CD4-positive, alpha-beta T cell (primary cell): ENCODE results near the gene KIAA1328. TPM values are rescaled to one million over a fixed set of nuclear protein-coding genes. Genes with fewer than 3 reads are reported as not detected.

Experiments
- ATAC-seq: fragments of 200-7000 bp; cut with Tn5 transposase; one replicate; pipeline ENCODE4 v1.10.0; 2022; ENCODE audit warnings: mild to moderate bottlenecking; ENCODE audit not compliant: poor library complexity
- CTCF ChIA-PET: fragments of 350-600 bp; sonication (Branson Sonifier 250); formaldehyde crosslinking; loops from one replicate; lab custom pipeline; 2021; ENCODE audit warnings: antibody characterized with exemption, inconsistent platforms; lab: Charles Lee
- POLR2A ChIA-PET: fragments of 350-600 bp; sonication (Branson Sonifier 250); formaldehyde crosslinking; loops from one replicate; lab custom pipeline; 2021; ENCODE audit warnings: antibody characterized with exemption, inconsistent platforms; lab: Charles Lee
- DNase-seq, 14 experiments: peaks; one replicate each; pipeline ENCODE4 v3.0.0-alpha.2; 2013 to 2020; ENCODE audit warnings: mixed read lengths in 2 of 14
- H3K27ac ChIP-seq, 2 donors: one replicate each; pipeline versions ENCODE4 v1.5.1 to v1.7.0; 2013; ENCODE audit warnings: low read length in 2 of 2, low read depth in 1 of 2, mild to moderate bottlenecking in 1 of 2
- H3K27me3 ChIP-seq, 2 experiments: 1 replicate in 1 of 2; 2 replicates in 1 of 2; pipeline versions ENCODE4 v1.6.1 to v1.7.0; 2013; ENCODE audit warnings: low read length in 2 of 2, control low read depth in 1 of 2, mild to moderate bottlenecking in 1 of 2, moderate library complexity in 1 of 2; ENCODE audit not compliant: insufficient read depth in 2 of 2, control insufficient read depth in 1 of 2
- H3K36me3 ChIP-seq: one replicate; pipeline ENCODE4 v1.6.1; 2013; ENCODE audit warnings: low read length, control low read depth; ENCODE audit not compliant: insufficient read depth
- H3K4me1 ChIP-seq: one replicate; pipeline ENCODE4 v1.6.1; 2013; ENCODE audit warnings: low read length, control low read depth; ENCODE audit not compliant: insufficient read depth
- H3K4me3 ChIP-seq: one replicate; pipeline ENCODE4 v1.5.1; 2013; ENCODE audit warnings: mild to moderate bottlenecking, low read length, moderate library complexity
- H3K9me3 ChIP-seq, 2 experiments: 1 replicate in 1 of 2; 2 replicates in 1 of 2; pipeline versions ENCODE4 v1.6.1 to v1.7.0; 2013; ENCODE audit warnings: low read length in 2 of 2, mild to moderate bottlenecking in 2 of 2, control low read depth in 1 of 2, moderate library complexity in 1 of 2; ENCODE audit not compliant: control insufficient read depth in 1 of 2, insufficient read depth in 1 of 2
- H3K27ac Mint-ChIP-seq: one replicate; pipeline ENCODE4 v1.8.0; 2020; ENCODE audit warnings: mixed read lengths
- H3K27me3 Mint-ChIP-seq: one replicate; pipeline ENCODE4 v1.8.0; 2021; ENCODE audit warnings: mixed read lengths
- H3K36me3 Mint-ChIP-seq: one replicate; pipeline ENCODE4 v1.8.0; 2021; ENCODE audit warnings: low read depth, mixed read lengths
- H3K4me1 Mint-ChIP-seq: one replicate; pipeline ENCODE4 v1.8.0; 2021; ENCODE audit warnings: low read depth, mixed read lengths
- H3K4me3 Mint-ChIP-seq: one replicate; pipeline ENCODE4 v1.8.0; 2020; ENCODE audit warnings: mild to moderate bottlenecking, mixed read lengths
- H3K9me3 Mint-ChIP-seq: one replicate; pipeline ENCODE4 v1.8.0; 2020; ENCODE audit warnings: mixed read lengths
- intact Hi-C, 2 experiments: fragments of 100-400 bp; cut with DNase I in 1 of 2; cut with micrococcal nuclease in 1 of 2; formaldehyde crosslinking; loops; one replicate each; pipeline versions ENCODE4 v1.15.1 to v1.9.0; 2023 to 2025; cut with DNase I, micrococcal nuclease
- total RNA-seq, 174 experiments: library from RNA in 2 of 174; stranded (reverse) in 2 of 174; gene quantifications; one replicate each; pipeline ENCODE4 v1.2.3 and lab custom pipeline; 2021 to 2026
- TF ChIP-seq, protein P1 (sequence below): fragments of 200-600 bp; IDR thresholded peaks from one replicate; pipeline ENCODE4 v1.8.0; 2022; ENCODE audit warnings: antibody characterized with exemption, mild to moderate bottlenecking

The KIAA1328 gene
- total RNA-seq, 2 experiments from 2014 or later = 8.7 to 9.4 TPM

DNA sequence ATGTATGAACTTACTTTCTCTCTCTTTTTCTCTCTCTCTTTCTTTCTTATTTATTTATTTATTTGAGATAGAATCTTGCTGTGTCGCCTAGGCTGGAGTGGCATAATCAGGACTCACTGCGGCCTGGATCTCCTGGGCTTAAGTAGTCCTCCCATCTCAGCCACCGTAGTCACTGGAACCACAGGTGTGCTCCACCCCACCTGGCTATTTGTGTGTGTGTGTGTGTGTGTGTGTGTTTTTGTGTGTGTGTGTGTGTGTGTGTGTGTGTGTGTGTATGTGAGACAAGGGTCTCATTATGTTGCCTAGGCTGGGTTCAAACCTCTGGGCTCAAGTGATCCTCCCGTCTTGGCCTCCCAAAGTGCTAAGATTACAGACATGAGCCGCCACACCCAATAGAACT, 64.3 kb downstream of the KIAA1328 start:
- no peaks in the 10 kb centered on the region for H3K36me3 ChIP-seq
- no peaks in the 10 kb centered on the region for H3K27me3 ChIP-seq
- ChIA-PET CTCF (no interaction called here), POLR2A (no interaction called here)
- TF ChIP-seq, protein P1, sequence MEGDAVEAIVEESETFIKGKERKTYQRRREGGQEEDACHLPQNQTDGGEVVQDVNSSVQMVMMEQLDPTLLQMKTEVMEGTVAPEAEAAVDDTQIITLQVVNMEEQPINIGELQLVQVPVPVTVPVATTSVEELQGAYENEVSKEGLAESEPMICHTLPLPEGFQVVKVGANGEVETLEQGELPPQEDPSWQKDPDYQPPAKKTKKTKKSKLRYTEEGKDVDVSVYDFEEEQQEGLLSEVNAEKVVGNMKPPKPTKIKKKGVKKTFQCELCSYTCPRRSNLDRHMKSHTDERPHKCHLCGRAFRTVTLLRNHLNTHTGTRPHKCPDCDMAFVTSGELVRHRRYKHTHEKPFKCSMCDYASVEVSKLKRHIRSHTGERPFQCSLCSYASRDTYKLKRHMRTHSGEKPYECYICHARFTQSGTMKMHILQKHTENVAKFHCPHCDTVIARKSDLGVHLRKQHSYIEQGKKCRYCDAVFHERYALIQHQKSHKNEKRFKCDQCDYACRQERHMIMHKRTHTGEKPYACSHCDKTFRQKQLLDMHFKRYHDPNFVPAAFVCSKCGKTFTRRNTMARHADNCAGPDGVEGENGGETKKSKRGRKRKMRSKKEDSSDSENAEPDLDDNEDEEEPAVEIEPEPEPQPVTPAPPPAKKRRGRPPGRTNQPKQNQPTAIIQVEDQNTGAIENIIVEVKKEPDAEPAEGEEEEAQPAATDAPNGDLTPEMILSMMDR = no peak
- H3K27ac Mint-ChIP-seq = no peak overlapping the region
- no peaks in the 10 kb centered on the region for H3K9me3 ChIP-seq
- H3K4me1 Mint-ChIP-seq = peaks cover 6% of the 10 kb centered on the region
- no peak overlapping the region for H3K27ac ChIP-seq
- no peak for DNase-seq
- H3K9me3 Mint-ChIP-seq = peaks cover under 1% of the 10 kb centered on the region
- intact Hi-C loops = no loop called here
- no peaks in the 10 kb centered on the region for H3K4me1 ChIP-seq
- H3K27me3 Mint-ChIP-seq = no peaks in the 10 kb centered on the region
- no peak overlapping the region for H3K4me3 Mint-ChIP-seq
- H3K36me3 Mint-ChIP-seq = peaks cover 38% of the 10 kb centered on the region
- ATAC-seq = no peak
- H3K4me3 ChIP-seq = no peak overlapping the region

DNA sequence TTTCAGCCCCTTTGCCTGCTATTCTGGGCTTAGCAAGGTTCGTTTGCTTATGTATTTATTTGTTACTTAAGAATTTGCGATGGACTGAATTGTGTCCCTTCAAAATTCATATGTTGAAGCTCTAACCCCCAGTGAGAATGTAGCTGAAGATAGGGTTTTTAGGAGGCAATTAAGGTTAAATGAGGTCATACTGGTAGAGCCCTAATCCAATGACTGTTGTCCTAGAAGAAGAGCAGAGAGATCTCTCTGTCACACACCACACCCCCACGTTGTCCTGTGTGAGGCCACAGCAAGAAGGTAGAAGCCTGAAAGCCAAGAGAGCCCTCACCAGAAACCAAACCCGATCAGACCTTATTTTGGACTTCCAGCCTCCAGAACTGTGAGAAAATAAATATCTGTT, 66.7 kb downstream of the KIAA1328 start:
- no peak for DNase-seq
- H3K27me3 ChIP-seq = no peaks in the 10 kb centered on the region
- H3K27ac Mint-ChIP-seq = no peak overlapping the region
- H3K36me3 ChIP-seq = no peaks in the 10 kb centered on the region
- no peaks in the 10 kb centered on the region for H3K27me3 Mint-ChIP-seq
- H3K4me1 ChIP-seq = no peaks in the 10 kb centered on the region
- no peak overlapping the region for H3K4me3 Mint-ChIP-seq
- no peaks in the 10 kb centered on the region for H3K4me1 Mint-ChIP-seq
- H3K4me3 ChIP-seq = no peak overlapping the region
- ChIA-PET CTCF (no interaction called here), POLR2A (no interaction called here)
- TF ChIP-seq, protein P1 = no peak
- H3K36me3 Mint-ChIP-seq = peaks cover 48% of the 10 kb centered on the region
- intact Hi-C loops = no loop called here
- H3K27ac ChIP-seq = no peak overlapping the region
- peaks cover 2% of the 10 kb centered on the region for H3K9me3 Mint-ChIP-seq
- ATAC-seq = no peak
- H3K9me3 ChIP-seq = peaks cover 0 to 4% of the 10 kb centered on the region in 2 experiments

DNA sequence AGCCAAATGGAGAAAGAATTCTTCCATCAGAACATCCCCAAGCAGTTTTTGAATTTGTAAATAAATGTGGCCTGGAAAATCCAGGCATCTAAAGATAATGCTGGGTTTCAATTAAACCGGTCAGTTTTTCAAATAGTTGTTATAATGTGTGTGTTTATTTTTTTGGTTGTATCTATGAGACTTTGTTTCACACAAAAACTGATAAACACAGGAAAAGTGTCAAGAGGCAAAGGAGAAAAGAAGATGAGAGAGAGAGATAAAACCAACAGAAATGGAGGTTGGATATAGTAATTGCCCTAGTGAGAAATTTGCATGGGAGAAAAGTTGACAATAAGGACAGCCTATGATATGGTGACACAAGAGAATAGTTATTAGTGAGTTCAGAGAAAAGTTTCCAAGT, 68.3 kb downstream of the KIAA1328 start:
- intact Hi-C loops = no loop called here
- Mint-ChIP-seq H3K27ac (no peak overlapping the region), H3K4me1 (no peaks in the 10 kb centered on the region), H3K27me3 (no peaks in the 10 kb centered on the region), H3K36me3 (peaks cover 46% of the 10 kb centered on the region), H3K9me3 (peaks cover 2% of the 10 kb centered on the region), H3K4me3 (no peak overlapping the region)
- H3K27me3 ChIP-seq = no peaks in the 10 kb centered on the region
- DNase-seq (no peak), ATAC-seq (no peak)
- no peaks in the 10 kb centered on the region for H3K36me3 ChIP-seq
- POLR2A ChIA-PET = no interaction called here
- H3K4me3 ChIP-seq = no peak overlapping the region
- TF ChIP-seq, protein P1 = no peak
- no peaks in the 10 kb centered on the region for H3K4me1 ChIP-seq
- CTCF ChIA-PET = no interaction called here
- H3K27ac ChIP-seq = no peak overlapping the region
- H3K9me3 ChIP-seq = peaks cover 0 to 4% of the 10 kb centered on the region in 2 experiments
